ENCODE results near the gene MGAT4B. TPM values are rescaled to one million over a fixed set of nuclear protein-coding genes. Genes with fewer than 3 reads are reported as not detected.

The MGAT4B gene
- total and polyA plus RNA-seq, 2 of the 4 experiments (the other 2 are of a cell fraction), result 73.7 to 155 TPM

DNA sequence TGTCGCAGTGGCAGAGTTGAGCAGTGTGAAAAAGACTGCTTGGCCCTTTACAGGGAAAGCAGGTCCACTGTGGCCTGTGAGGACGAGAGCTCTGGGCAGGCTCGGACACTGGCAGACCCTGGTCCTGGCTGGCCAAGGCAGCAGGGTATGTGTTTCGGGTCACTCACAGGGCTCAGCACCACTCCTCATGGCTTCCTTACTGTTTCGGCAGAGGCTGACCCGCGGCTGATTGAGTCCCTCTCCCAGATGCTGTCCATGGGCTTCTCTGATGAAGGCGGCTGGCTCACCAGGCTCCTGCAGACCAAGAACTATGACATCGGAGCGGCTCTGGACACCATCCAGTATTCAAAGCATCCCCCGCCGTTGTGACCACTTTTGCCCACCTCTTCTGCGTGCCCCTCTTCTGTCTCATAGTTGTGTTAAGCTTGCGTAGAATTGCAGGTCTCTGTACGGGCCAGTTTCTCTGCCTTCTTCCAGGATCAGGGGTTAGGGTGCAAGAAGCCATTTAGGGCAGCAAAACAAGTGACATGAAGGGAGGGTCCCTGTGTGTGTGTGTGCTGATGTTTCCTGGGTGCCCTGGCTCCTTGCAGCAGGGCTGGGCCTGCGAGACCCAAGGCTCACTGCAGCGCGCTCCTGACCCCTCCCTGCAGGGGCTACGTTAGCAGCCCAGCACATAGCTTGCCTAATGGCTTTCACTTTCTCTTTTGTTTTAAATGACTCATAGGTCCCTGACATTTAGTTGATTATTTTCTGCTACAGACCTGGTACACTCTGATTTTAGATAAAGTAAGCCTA, 29.8 kb upstream of the MGAT4B start:
- intact Hi-C loops (cut with micrococcal nuclease) (no loop called here), in situ Hi-C loops (cut with MboI; ENCODE audit: low sequenced_read_pairs) (no loop called here), dilution Hi-C loops (cut with HindIII; ENCODE audit: low sequenced_read_pairs, unreplicated experiment) (no loop called here)
- ATAC-seq (ENCODE audit: low read depth) (peak; percentile 16), DNase-seq (peak; percentile 52)
- H2BK15ac ChIP-seq (ENCODE audit: low read depth, low read length), result no peak overlapping the region
- H3K36me3 ChIP-seq (ENCODE audit: control insufficient read depth, insufficient read depth, low read length), result peaks cover 67% of the 10 kb centered on the region
- no peaks in the 10 kb centered on the region for H3K4me1 ChIP-seq (ENCODE audit: control insufficient read depth, insufficient read depth, low read length)
- no peak overlapping the region for H4K5ac ChIP-seq (ENCODE audit: low read depth, low read length)
- ChIA-PET POLR2A (ENCODE audit: unreplicated experiment) (interaction anchor here (0.5 kb wide), 1 partner anchor 95 kb away, joined by 3 read pairs; no protein-coding TSS in a partner anchor), CTCF (no interaction called here)
- no peak overlapping the region for H3K23ac ChIP-seq (ENCODE audit: low read depth, low read length)
- H4K8ac ChIP-seq (ENCODE audit: low read depth in 2 of 2, low read length in 2 of 2), result no peak overlapping the region
- TF ChIP-seq MAFK (IDR thresholded peaks at IDR 0.05; ENCODE audit: low read depth, low read length) (no peak), RCOR1 (IDR thresholded peaks at IDR 0.05; ENCODE audit: insufficient replicate concordance, low read length) (no peak), BHLHE40 (IDR thresholded peaks at IDR 0.05; ENCODE audit: low read depth, low read length) (no peak), RFX5 (IDR thresholded peaks at IDR 0.05; ENCODE audit: low read depth, low read length) (no peak), FOS (IDR thresholded peaks at IDR 0.05; ENCODE audit: low read depth, low read length) (no peak; the same call in 1 of the 2 replicates), CEBPB (IDR thresholded peaks at IDR 0.05; ENCODE audit: low read depth, low read length) (no peak), POLR2A (IDR thresholded peaks at IDR 0.05; ENCODE audit: low read depth, low read length) (peak; percentile 47), CHD1 (IDR thresholded peaks at IDR 0.05; ENCODE audit: low read depth, low read length) (no peak), RAD21 (IDR thresholded peaks at IDR 0.05; ENCODE audit: low read length) (no peak), SMC3 (IDR thresholded peaks at IDR 0.05; ENCODE audit: low read depth, low read length) (no peak), MXI1 (IDR thresholded peaks at IDR 0.05; ENCODE audit: borderline replicate concordance, low read depth, low read length) (no peak)
- TF ChIP-seq, protein P1, sequence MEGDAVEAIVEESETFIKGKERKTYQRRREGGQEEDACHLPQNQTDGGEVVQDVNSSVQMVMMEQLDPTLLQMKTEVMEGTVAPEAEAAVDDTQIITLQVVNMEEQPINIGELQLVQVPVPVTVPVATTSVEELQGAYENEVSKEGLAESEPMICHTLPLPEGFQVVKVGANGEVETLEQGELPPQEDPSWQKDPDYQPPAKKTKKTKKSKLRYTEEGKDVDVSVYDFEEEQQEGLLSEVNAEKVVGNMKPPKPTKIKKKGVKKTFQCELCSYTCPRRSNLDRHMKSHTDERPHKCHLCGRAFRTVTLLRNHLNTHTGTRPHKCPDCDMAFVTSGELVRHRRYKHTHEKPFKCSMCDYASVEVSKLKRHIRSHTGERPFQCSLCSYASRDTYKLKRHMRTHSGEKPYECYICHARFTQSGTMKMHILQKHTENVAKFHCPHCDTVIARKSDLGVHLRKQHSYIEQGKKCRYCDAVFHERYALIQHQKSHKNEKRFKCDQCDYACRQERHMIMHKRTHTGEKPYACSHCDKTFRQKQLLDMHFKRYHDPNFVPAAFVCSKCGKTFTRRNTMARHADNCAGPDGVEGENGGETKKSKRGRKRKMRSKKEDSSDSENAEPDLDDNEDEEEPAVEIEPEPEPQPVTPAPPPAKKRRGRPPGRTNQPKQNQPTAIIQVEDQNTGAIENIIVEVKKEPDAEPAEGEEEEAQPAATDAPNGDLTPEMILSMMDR (conservative IDR thresholded peaks at IDR 0.05; ENCODE audit: low read depth, low read length), result 0 out of 2 replicates have a peak, but pooled peaks have one; percentile 3
- TSS peak; percentile 94 for BruUV-seq (replicated peaks)
- H3K9me1 ChIP-seq (ENCODE audit: insufficient read depth, low read length), result no peaks in the 10 kb centered on the region; the same call in none of the 2 replicates
- H3K27me3 ChIP-seq (ENCODE audit: control insufficient read depth, insufficient read depth, low read length), result no peaks in the 10 kb centered on the region
- H3K4me2 ChIP-seq (ENCODE audit: low read depth, low read length), result no peak overlapping the region
- peak overlapping the region; percentile 20 for H2AK9ac ChIP-seq (replicated peaks; ENCODE audit: low read depth, low read length, poor library complexity)
- H3K14ac ChIP-seq (replicated peaks; ENCODE audit: low read depth, low read length), result no peak overlapping the region
- H2BK5ac ChIP-seq (ENCODE audit: low read depth, low read length, poor library complexity, severe bottlenecking), result no peak overlapping the region
- no peak overlapping the region for H3K4me3 ChIP-seq (ENCODE audit: insufficient read depth, low read depth, low read length)
- no peak overlapping the region for H2BK20ac ChIP-seq (ENCODE audit: low read depth, low read length)
- no peak overlapping the region for H3K18ac ChIP-seq (ENCODE audit: low read depth, low read length)
- H3K27ac ChIP-seq (ENCODE audit: insufficient read depth, low read length), result no peak overlapping the region
- H2BK120ac ChIP-seq (ENCODE audit: low read depth, low read length), result no peak overlapping the region
- H4K91ac ChIP-seq (ENCODE audit: insufficient read depth, low read depth, low read length), result no peak overlapping the region; the same call in 1 of the 2 replicates
- H3K9me3 ChIP-seq (ENCODE audit: control insufficient read depth, insufficient read depth, low read length), result no peaks in the 10 kb centered on the region
- peaks cover 65% of the 10 kb centered on the region for H4K20me1 ChIP-seq (ENCODE audit: insufficient read depth, low read length)
- no peak overlapping the region for H3K56ac ChIP-seq (ENCODE audit: extremely low read depth, insufficient read depth, low read length)
- H3K9ac ChIP-seq (ENCODE audit: low read depth, low read length), result no peak overlapping the region
- WGBS, 2 experiments (ENCODE audit: extremely low coverage in 2 of 2, insufficient read length in 1 of 2), result 97% methylated on average over 12 of the region's 19 CpGs; no CpG with 5 or more reads in 1 of the 2 experiments
- H3K79me1 ChIP-seq (ENCODE audit: low read depth in 1 of 2, low read length in 2 of 2), result peaks cover 9 to 35% of the 10 kb centered on the region in 2 experiments; a peak in 3 of 4 replicates
- no peak overlapping the region for H2AK5ac ChIP-seq (ENCODE audit: low read depth, low read length)
- H2AFZ ChIP-seq (replicated peaks; ENCODE audit: low read length, poor library complexity), result no peak overlapping the region
- H3K4ac ChIP-seq (ENCODE audit: low read depth, low read length), result no peak overlapping the region

All from IMR-90 (cell line).